Midbrain (tissue), 1 donor: Measurements from ENCODE around the gene SPAG6.
"Not testable (repeated sequence)": the region's sequence is repeated elsewhere in the genome, so short reads cannot be mapped to it uniquely, and the experiment has no call there.

Experiments used
- DNase-seq: peaks from one replicate; lab custom pipeline; 2025; lab: John Stamatoyannopoulos, UW

Gene SPAG6

GRCh38 chr10:22372298-22372697, 27.0 kb downstream of the SPAG6 start:
- DNase-seq: no peak

GRCh38 chr10:22372917-22373316, 27.6 kb downstream of the SPAG6 start:
- DNase-seq: no peak

GRCh38 chr10:22374489-22375126, 29.3 kb downstream of the SPAG6 start:
- DNase-seq: no peak

- no peak for DNase-seq
Measured at GRCh38 chr10:22379059-22379458, 33.8 kb downstream of the SPAG6 start.

GRCh38 chr10:22381262-22381661, 36.0 kb downstream of the SPAG6 start:
- DNase-seq: no peak

GRCh38 chr10:22386503-22386902, 41.2 kb downstream of the SPAG6 start:
- DNase-seq: no peak

GRCh38 chr10:22389856-22390589, 44.7 kb downstream of the SPAG6 start:
- DNase-seq: no peak

GRCh38 chr10:22391600-22391999, 46.3 kb downstream of the SPAG6 start:
- DNase-seq: no peak

- not testable (repeated sequence) for DNase-seq
Measured at GRCh38 chr10:22396195-22396594, 50.9 kb downstream of the SPAG6 start.

GRCh38 chr10:22406916-22407315, 61.6 kb downstream of the SPAG6 start:
- not testable (repeated sequence) for DNase-seq

GRCh38 chr10:22410394-22410793, 65.1 kb downstream of the SPAG6 start:
- no peak for DNase-seq

GRCh38 chr10:22410846-22411245, 65.5 kb downstream of the SPAG6 start:
- DNase-seq: no peak

- DNase-seq: no peak
Measured at GRCh38 chr10:22414146-22414545, 68.8 kb downstream of the SPAG6 start.

- DNase-seq: no peak
Measured at GRCh38 chr10:22415072-22415471, 69.8 kb downstream of the SPAG6 start.

GRCh38 chr10:22417736-22418268, 72.5 kb downstream of the SPAG6 start:
- no peak for DNase-seq

- no peak for DNase-seq
Measured at GRCh38 chr10:22420787-22421517, 75.7 kb downstream of the SPAG6 start.

GRCh38 chr10:22426653-22427052, 81.4 kb downstream of the SPAG6 start:
- DNase-seq: no peak

GRCh38 chr10:22427101-22427500, 81.8 kb downstream of the SPAG6 start:
- no peak for DNase-seq

- no peak for DNase-seq
Measured at GRCh38 chr10:22427890-22428571, 82.7 kb downstream of the SPAG6 start.

- no peak for DNase-seq
Measured at GRCh38 chr10:22429146-22429545, 83.8 kb downstream of the SPAG6 start.

GRCh38 chr10:22429981-22430421, 84.7 kb downstream of the SPAG6 start:
- no peak for DNase-seq

GRCh38 chr10:22433875-22434274, 88.6 kb downstream of the SPAG6 start:
- DNase-seq: no peak
